ENCODE measurements around the gene CAMK1D.
"Not testable (repeated sequence)": the region's sequence is repeated elsewhere in the genome, so short reads cannot be mapped to it uniquely, and the experiment has no call there.

DNA sequence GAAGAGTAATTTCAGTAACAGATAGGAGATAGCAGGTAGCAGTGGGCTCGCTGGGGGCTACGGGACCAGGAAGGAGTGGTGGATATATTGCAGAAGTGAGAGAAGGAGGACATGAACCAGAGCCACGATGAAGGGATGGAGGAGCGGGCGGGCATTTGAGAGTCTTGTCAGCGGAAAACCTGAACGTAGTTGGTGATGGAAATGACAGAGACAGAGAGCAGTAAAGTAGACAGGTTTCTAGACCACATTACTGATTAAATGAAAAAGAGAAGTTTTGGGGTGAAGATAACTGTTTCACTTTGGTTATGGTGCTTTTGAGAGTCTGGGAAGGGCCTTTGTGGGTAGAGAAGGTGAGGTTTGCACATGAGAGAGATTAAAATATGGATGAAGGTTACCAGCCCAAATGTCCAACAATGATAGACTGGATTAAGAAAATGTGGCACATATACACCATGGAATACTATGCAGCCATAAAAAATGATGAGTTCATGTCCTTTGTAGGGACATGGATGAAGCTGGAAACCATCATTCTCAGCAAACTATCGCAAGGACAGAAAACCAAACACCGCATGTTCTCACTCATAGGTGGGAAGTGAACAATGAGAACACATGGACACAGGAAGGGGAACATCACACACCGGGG is 196.9 kb downstream of the CAMK1D start:
- not testable (repeated sequence) for TF ChIP-seq ARNTL (CRISPR knock-in tag; IDR thresholded peaks at IDR 0.05; ENCODE audit: borderline replicate concordance, low read depth); CSDC2 (CRISPR knock-in tag; IDR thresholded peaks at IDR 0.05); PPARA (CRISPR knock-in tag; IDR thresholded peaks at IDR 0.05; ENCODE audit: borderline replicate concordance); RARB (CRISPR knock-in tag; IDR thresholded peaks at IDR 0.05); GLIS3 (CRISPR knock-in tag; IDR thresholded peaks at IDR 0.05); SNAI2 (CRISPR knock-in tag; IDR thresholded peaks at IDR 0.05); ZFP3 (CRISPR knock-in tag; IDR thresholded peaks at IDR 0.05); CREB5 (CRISPR knock-in tag; IDR thresholded peaks at IDR 0.05; ENCODE audit: low read depth)
- TF ChIP-seq, protein P1, sequence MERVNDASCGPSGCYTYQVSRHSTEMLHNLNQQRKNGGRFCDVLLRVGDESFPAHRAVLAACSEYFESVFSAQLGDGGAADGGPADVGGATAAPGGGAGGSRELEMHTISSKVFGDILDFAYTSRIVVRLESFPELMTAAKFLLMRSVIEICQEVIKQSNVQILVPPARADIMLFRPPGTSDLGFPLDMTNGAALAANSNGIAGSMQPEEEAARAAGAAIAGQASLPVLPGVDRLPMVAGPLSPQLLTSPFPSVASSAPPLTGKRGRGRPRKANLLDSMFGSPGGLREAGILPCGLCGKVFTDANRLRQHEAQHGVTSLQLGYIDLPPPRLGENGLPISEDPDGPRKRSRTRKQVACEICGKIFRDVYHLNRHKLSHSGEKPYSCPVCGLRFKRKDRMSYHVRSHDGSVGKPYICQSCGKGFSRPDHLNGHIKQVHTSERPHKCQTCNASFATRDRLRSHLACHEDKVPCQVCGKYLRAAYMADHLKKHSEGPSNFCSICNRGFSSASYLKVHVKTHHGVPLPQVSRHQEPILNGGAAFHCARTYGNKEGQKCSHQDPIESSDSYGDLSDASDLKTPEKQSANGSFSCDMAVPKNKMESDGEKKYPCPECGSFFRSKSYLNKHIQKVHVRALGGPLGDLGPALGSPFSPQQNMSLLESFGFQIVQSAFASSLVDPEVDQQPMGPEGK (CRISPR knock-in tag; IDR thresholded peaks at IDR 0.05; ENCODE audit: borderline replicate concordance) = not testable (repeated sequence)

Measured in SK-N-SH treated with all-trans-retinoic acid at 6 μM for 48 hours (cell line).